Ectodermal cell (in vitro differentiated cells): ENCODE measurements around the gene NR3C1.

Source experiments
- H3K27ac ChIP-seq: 2 replicates; pipeline ENCODE4 v1.7.0; 2013; ENCODE audit warnings: mild to moderate bottlenecking, low read depth, low read length; ENCODE audit not compliant: insufficient read depth, poor library complexity, severe bottlenecking
- H3K27me3 ChIP-seq: 2 replicates; pipeline ENCODE4 v1.7.0; 2013; ENCODE audit warnings: mild to moderate bottlenecking, low read length; ENCODE audit not compliant: insufficient read depth, control insufficient read depth, poor library complexity, severe bottlenecking
- H3K36me3 ChIP-seq: one replicate; pipeline ENCODE4 v1.7.0; 2013; ENCODE audit warnings: low read length; ENCODE audit not compliant: control insufficient read depth, insufficient read depth
- H3K4me1 ChIP-seq: one replicate; pipeline ENCODE4 v1.7.0; 2013; ENCODE audit warnings: low read length; ENCODE audit not compliant: control insufficient read depth, insufficient read depth
- H3K4me3 ChIP-seq: 2 replicates; pipeline ENCODE4 v1.7.0; 2013; ENCODE audit warnings: low read depth, low read length, control low read depth; ENCODE audit not compliant: insufficient read depth
- H3K9me3 ChIP-seq: 2 replicates; pipeline ENCODE4 v1.7.0; 2013; ENCODE audit warnings: mild to moderate bottlenecking, low read length, moderate library complexity; ENCODE audit not compliant: control insufficient read depth
- WGBS, 2 experiments: methylation state at CpG; one replicate each; pipeline ENCODE4 v1.1.7; 2013; ENCODE audit warnings: missing lambda C conversion rate in 2 of 2; 5-methylcytosine and 5-hydroxymethylcytosine counted together

NR3C1 gene

DNA sequence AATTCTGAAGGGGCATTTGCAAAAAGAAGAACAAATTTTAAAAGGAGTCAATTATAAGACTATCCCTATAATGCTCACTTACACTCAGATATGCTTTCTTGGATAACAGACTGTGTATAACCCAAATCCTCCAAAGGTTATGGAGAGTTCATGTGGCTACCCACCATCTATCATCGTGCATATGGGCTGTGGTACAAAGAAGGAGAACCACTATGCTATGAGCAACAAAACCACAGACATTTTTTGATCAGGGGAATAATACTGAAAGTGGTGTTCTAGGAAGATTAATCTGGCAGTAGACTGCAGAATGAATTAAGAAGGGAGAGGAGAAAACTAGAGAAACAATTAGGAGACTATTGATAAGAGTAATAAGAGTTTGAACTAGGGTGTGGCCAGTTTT lies 16.8 kb downstream of the NR3C1 start:
- H3K4me3 ChIP-seq = no peak overlapping the region
- H3K4me1 ChIP-seq = no peaks in the 10 kb centered on the region
- H3K27me3 ChIP-seq = no peaks in the 10 kb centered on the region
- no peak overlapping the region for H3K27ac ChIP-seq
- no peaks in the 10 kb centered on the region for H3K36me3 ChIP-seq
- H3K9me3 ChIP-seq = no peaks in the 10 kb centered on the region
- WGBS, 2 experiments = 93 to 100% methylated on average over 1 of the region's 1 CpG

GRCh38 chr5:143384865-143385657 lies 18.4 kb downstream of the NR3C1 start:
- Histone ChIP-seq H3K27ac (no peak overlapping the region), H3K36me3 (no peaks in the 10 kb centered on the region), H3K4me3 (no peak overlapping the region), H3K4me1 (no peaks in the 10 kb centered on the region), H3K9me3 (no peaks in the 10 kb centered on the region), H3K27me3 (no peaks in the 10 kb centered on the region)
- WGBS, 2 experiments = 55 to 62% methylated on average over 3 of the region's 3 CpGs

DNA sequence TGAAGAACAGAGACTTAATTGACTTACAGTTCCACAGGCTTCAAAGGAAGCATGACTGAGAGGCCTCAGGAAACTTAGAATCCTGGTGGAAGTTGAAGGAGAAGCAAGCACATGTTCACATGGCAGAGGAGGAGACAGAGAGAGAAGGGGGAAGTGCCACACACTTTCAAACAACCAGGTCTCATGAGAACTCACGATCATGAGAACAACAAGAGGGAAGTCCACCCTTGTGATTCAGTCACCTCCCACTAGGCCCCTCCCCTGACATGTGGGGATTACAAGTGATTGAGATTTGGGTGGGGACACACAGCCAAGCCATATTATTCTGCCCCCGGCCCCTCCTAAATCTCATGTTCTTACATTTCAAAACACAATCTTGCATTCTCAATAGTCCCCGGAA lies 19.5 kb downstream of the NR3C1 start:
- no peaks in the 10 kb centered on the region for H3K9me3 ChIP-seq
- no peak overlapping the region for H3K4me3 ChIP-seq
- WGBS, 2 experiments = 87 to 95% methylated on average over 3 of the region's 3 CpGs
- no peaks in the 10 kb centered on the region for H3K36me3 ChIP-seq
- H3K27ac ChIP-seq = no peak overlapping the region
- H3K4me1 ChIP-seq = no peaks in the 10 kb centered on the region
- H3K27me3 ChIP-seq = no peaks in the 10 kb centered on the region

DNA sequence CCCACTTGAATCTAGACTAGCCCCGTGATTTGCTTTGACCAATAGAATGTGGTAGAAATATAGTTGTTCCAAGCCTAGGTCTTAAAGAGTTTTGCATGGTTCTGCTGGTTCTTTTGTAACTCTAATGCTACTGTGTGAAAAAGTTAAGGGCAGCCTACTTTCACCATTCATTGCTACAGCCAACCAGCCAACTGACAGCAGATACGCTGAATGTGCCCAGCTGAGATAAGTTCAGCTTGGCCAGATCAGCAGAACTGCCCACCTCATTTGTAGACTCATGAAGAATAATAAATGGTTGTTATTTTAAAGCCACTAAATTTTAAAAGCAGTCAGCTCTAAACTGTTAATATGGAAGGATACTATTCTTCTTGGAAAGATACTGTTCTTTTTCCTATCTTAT lies 23.9 kb downstream of the NR3C1 start:
- Histone ChIP-seq H3K27ac (no peak overlapping the region), H3K36me3 (no peaks in the 10 kb centered on the region), H3K4me3 (no peak overlapping the region), H3K4me1 (no peaks in the 10 kb centered on the region), H3K27me3 (no peaks in the 10 kb centered on the region), H3K9me3 (no peaks in the 10 kb centered on the region)
- 85 to 93% methylated on average over 2 of the region's 2 CpGs for WGBS, 2 experiments

DNA sequence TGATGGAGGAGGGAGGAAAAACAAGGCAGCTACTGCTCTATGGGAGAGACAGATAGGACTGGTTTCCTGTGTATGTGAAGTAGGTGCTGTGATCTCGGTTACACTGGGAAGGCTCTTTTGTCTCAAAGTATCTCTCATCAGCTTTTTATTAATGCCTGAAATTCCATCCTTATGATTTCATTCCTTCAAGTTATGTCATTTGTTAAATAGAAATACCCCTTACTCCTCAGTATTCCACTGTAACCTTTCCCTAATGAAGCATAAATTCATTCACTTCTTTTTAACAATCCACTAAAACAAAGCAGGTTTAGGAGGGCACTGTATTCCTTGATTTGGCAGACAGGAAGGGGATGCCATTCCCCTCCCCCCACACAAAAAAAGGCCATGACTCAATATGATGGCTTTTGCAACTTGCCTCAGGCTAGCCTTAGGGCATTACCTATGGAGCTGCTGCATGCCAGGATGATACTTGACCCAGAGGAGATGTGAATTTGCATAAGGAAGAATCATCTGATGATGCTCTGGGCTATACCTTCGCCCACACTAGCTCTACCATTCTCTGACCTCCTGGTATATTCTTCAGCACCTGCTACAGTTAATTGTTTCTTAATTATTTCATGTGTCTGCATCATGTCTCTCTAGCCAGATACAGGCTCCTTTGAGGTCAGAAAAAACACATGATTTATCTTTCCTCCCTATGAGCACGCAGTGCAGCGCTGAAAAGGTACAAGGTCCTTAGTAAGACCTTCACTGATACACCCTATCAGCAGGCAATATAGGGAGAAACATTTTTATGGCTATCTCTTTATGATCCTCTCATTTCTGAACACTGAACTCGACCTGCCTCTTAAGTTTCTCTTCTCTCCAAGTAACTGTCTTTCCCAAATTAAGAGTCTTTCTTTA lies 26.3 kb downstream of the NR3C1 start:
- H3K36me3 ChIP-seq = no peaks in the 10 kb centered on the region
- H3K27ac ChIP-seq = no peak overlapping the region
- H3K4me3 ChIP-seq = no peak overlapping the region
- H3K4me1 ChIP-seq = no peaks in the 10 kb centered on the region
- no peaks in the 10 kb centered on the region for H3K27me3 ChIP-seq
- 77 to 86% methylated on average over 4 to 5 of the region's 5 CpGs for WGBS, 2 experiments
- no peaks in the 10 kb centered on the region for H3K9me3 ChIP-seq

DNA sequence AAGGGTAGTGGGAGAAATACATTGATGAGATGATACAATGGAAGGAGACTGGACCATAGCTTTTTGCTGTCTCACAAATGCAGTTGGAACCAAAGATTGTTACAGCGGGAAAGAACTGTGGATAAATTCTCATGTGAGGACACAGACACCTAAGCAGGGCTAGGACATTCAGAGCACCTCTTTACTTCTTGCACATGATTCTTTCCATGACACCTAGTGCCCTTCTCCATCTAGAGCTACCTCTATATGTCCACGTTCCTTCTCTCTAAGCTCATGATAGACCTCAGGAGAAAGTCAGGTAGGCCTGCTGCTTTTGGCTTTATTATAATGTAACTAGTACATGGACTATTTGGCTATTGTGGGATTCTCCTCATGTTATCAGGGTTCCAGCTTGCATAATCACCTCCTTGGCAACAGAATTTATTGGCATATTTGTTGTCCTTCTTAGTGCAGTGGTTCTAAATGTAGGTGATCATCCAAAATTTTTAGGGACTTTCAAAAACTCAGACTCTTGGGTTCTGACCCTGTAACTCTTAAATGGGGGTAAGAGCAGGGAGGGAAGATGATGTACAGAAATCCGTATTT lies 27.2 kb downstream of the NR3C1 start:
- Histone ChIP-seq H3K36me3 (no peaks in the 10 kb centered on the region), H3K27ac (no peak overlapping the region), H3K4me1 (no peaks in the 10 kb centered on the region), H3K27me3 (no peaks in the 10 kb centered on the region), H3K4me3 (no peak overlapping the region), H3K9me3 (no peaks in the 10 kb centered on the region)
- 70 to 92% methylated on average over 2 to 3 of the region's 3 CpGs for WGBS, 2 experiments

GRCh38 chr5:143374496-143375217 lies 28.8 kb downstream of the NR3C1 start:
- Histone ChIP-seq H3K4me3 (no peak overlapping the region), H3K27me3 (no peaks in the 10 kb centered on the region), H3K9me3 (no peaks in the 10 kb centered on the region), H3K27ac (no peak overlapping the region), H3K4me1 (no peaks in the 10 kb centered on the region), H3K36me3 (no peaks in the 10 kb centered on the region)
- 93 to 98% methylated on average over 5 to 6 of the region's 6 CpGs for WGBS, 2 experiments

DNA sequence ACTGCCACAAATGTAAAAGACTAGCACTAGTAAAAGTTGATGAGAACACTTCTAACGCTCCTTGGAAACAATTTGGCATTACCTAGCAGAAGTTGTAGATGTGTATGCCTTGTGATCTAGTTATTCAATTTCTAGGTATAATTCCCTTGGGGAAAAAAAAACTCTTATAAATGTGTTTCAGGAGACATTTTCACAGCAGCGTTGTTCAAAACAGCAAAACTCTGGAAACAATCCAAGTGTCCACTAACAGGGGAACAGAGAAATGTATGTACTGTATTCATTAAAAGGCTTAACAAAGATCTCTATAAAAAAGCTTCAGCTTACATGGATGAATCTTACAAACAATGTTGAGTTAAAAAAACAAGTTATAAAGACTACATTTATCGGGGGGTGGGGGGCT lies 30.4 kb downstream of the NR3C1 start:
- no peak overlapping the region for H3K27ac ChIP-seq
- H3K36me3 ChIP-seq = no peaks in the 10 kb centered on the region
- WGBS, 2 experiments = 93 to 97% methylated on average over 3 of the region's 3 CpGs
- no peaks in the 10 kb centered on the region for H3K9me3 ChIP-seq
- H3K27me3 ChIP-seq = no peaks in the 10 kb centered on the region
- H3K4me1 ChIP-seq = no peaks in the 10 kb centered on the region
- no peak overlapping the region for H3K4me3 ChIP-seq

DNA sequence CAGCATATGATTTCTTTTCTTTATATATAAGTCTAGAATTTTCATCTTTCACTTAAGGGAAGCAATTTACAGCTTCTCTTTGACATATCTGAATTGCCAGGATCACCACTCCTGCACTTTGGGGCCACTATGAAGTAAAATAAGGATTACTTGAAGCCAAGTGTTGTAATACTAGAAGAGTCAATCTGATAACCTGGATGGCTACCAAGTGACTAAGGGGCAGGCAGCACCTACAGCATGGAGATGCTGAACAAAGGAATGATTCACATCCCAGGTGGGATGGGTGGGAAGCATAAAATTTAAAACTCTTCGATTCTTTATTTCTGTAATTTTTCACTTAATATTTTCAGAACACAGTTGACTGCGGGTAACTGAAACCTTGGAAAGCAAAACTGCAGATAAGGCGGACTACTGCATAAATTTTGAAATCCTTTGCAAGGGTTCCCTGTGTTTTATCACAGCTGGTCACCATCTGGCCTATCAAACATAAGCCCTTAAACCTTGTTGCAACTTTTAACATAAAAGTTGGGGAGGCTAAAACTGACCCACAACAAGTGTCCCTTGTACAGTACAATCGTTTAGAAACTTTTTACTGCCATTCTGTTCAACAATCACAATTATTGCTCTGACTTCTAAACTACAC lies 31.2 kb downstream of the NR3C1 start:
- no peaks in the 10 kb centered on the region for H3K36me3 ChIP-seq
- H3K4me3 ChIP-seq = no peak overlapping the region
- no peak overlapping the region for H3K27ac ChIP-seq
- no peaks in the 10 kb centered on the region for H3K4me1 ChIP-seq
- no peaks in the 10 kb centered on the region for H3K27me3 ChIP-seq
- no peaks in the 10 kb centered on the region for H3K9me3 ChIP-seq
- 91 to 94% methylated on average over 4 of the region's 4 CpGs for WGBS, 2 experiments
